ENCODE measurements around the gene RNF126.
"Not testable (repeated sequence)": the region's sequence is repeated elsewhere in the genome, so short reads cannot be mapped to it uniquely, and the experiment has no call there.

Gene RNF126

GRCh38 chr19:609004-609346 is 54.0 kb downstream of the RNF126 start:
- peak; percentile 45 for DNase-seq

- DNase-seq: peak; percentile 48
Measured at GRCh38 chr19:608155-609003, 54.6 kb downstream of the RNF126 start.

GRCh38 chr19:607301-608154 is 55.5 kb downstream of the RNF126 start:
- peak; percentile 49 for DNase-seq

DNA sequence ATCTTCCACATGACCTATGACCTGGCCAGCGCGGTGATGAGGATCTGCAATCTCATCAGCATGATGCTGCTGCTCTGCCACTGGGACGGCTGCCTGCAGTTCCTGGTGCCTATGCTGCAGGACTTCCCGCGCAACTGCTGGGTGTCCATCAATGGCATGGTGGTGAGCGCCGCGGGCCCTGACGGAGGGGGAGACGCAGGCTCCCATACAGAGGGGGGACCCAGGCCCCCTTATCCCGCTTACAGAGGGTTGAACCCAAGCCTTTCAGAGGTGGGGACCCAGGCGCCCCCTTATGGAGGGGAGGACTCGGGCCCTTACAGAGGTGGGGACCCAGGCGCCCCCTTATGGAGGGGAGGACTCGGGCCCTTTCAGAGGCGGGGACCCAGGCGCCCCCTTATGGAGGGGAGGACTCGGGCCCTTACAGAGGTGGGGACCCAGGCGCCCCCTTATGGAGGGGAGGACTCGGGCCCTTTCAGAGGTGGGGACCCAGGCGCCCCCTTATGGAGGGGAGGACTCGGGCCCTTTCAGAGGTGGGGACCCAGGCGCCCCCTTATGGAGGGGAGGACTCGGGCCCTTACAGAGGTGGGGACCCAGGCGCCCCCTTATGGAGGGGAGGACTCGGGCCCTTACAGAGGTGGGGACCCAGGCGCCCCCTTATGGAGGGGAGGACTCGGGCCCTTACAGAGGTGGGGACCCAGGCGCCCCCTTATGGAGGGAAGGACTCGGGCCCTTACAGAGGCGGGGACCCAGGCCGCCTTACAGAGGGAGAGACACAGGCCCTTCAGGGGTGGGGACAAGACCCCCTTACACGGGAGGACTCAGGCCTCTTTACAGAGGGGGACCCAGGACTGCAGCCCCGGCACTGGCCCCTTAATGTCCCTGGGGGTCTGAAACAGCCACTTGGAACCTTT is 57.7 kb downstream of the RNF126 start:
- DNase-seq: peak; percentile 46

DNA sequence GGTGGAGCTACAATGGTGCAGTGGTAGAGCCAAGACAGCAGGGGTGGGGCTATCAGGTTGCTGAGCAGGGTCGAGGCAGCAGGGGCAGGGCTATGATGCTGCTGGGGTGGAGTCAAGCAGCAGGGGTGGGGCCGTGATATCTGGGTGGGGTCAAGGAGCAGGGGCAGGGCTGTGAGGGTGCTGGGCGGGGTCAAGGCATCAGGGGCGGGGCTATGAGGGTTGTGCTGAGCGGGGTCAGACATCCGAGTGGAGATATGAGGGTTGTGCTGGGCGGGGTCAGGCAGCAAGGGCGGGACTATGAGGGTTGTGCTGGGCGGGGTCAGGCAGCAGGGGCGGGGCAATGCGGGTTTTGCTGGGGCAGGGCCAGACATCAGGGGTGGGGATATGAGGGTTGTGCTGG is 58.7 kb downstream of the RNF126 start:
- DNase-seq: peak; percentile 48

DNA sequence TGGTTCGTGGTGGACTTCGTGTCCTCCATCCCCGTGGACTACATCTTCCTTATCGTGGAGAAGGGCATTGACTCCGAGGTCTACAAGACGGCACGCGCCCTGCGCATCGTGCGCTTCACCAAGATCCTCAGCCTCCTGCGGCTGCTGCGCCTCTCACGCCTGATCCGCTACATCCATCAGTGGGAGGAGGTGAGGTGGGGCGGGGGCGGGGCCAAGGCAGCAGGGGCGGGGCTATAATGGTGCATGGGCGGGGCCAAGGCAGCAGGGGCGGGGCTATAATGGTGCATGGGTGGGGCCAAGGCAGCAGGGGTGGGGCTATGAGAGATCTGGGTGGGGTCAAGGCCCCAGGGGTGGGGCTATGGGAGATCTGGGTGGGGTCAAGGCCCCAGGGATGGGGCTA is 59.2 kb downstream of the RNF126 start:
- DNase-seq: not testable (repeated sequence)

- DNase-seq: not testable (repeated sequence)
Measured at GRCh38 chr19:603302-603639, 59.7 kb downstream of the RNF126 start.

- DNase-seq: no peak
Measured at GRCh38 chr19:602391-603301, 60.4 kb downstream of the RNF126 start.

- no peak for DNase-seq
Measured at GRCh38 chr19:601790-602189, 61.2 kb downstream of the RNF126 start.

GRCh38 chr19:601310-601709 is 61.7 kb downstream of the RNF126 start:
- DNase-seq: no peak

All from islet precursor cell (in vitro differentiated cells).